C1 segment of cervical spinal cord (tissue), 14 donors: Measurements from ENCODE around the gene DTWD2.
A peak's percentile ranks its signal among the peaks of the same experiment; 100 is the strongest.
"Not testable (repeated sequence)": the region's sequence is repeated elsewhere in the genome, so short reads cannot be mapped to it uniquely, and the experiment has no call there.

Experiments used
- DNase-seq, 14 donors: peaks; one replicate each; lab custom pipeline; 2025; lab: John Stamatoyannopoulos, UW

The DTWD2 gene

DNA sequence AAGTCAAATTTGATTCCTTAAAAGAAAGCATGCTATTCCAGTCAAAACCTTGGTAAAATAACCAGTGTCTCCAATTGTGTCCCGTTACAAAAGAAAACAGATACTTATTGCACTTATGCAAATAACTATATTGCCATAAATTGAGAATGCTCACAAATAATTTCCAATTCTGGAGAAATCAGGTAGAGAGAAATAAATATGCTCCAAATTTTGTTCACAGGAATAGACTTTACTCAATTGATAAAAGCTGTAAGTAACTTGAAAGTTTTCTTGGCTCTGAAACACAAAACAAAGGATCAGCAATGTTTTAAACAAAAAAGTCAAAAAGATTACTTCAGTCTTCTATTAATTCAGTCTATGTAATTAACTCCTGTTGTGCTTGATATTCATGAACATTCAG, 7.8 kb upstream of the DTWD2 start:
- no peak for DNase-seq

DNA sequence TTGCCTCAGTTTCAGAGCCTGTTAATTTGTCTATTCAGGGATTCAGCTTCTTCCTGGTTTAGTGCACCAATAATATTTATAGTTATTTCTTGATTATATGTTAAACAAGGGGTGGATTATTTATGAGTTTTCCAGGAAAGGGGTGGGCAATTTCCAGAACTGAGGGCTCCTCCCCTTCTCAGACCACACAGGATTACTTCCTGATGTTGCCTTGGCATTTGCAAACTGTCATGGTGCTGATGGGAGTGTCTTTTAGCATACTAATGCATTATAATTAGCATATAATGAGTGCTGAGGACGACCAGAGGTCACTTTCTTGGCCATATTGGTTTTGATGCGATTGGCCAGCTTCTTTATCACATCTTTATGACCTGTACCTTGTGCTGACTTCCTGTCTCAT, 6.2 kb upstream of the DTWD2 start:
- no peak for DNase-seq

DNA sequence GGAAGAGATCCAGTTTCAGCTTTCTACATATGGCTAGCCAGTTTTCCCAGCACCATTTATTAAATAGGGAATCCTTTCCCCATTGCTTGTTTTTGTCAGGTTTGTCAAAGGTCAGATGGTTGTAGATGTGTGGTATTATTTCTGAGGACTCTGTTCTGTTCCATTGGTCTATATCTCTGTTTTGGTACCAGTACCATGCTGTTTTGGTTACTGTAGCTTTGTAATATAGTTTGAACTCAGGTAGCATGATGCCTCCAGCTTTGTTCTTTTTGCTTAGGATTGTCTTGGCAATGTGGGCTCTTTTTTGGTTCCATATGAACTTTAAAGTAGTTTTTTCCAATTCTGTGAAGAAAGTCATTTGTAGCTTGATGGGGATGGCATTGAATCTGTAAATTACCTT, 4.8 kb upstream of the DTWD2 start:
- not testable (repeated sequence) for DNase-seq

DNA sequence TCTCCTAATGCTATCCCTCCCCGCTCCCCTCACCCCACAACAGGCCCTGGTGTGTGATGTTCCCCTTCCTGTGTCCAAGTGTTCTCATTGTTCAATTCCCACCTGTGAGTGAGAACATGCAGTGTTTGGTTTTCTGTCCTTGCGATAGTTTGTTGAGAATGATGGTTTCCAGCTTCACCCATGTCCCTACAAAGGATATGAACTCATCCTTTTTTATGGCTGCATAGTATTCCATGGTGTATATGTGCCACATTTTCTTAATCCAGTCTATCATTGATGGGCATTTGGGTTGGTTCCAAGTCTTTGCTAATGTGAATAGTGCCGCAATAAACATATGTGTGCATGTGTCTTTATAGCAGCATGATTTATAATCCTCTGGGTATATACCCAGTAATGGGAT, 3.7 kb upstream of the DTWD2 start:
- DNase-seq: not testable (repeated sequence)

DNA sequence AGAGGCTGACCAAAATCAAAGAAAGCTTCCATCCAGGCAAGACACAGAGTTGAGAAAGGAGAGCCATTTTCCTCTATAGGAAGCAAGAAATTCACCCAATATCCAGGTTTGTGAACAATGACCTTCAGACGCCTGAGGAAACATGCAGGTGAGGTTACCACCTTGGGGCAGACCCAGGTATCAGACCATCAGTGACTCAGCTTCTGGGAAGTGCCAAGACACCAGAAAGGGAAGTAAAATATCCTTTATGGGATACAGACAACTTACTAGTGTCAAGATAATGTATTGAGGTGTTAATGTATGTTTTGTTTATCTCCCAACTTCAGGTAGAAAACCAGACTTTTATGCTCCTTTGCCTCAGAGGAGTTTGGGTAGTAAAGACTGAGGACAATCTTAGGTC, 2.2 kb upstream of the DTWD2 start:
- DNase-seq: no peak

DNA sequence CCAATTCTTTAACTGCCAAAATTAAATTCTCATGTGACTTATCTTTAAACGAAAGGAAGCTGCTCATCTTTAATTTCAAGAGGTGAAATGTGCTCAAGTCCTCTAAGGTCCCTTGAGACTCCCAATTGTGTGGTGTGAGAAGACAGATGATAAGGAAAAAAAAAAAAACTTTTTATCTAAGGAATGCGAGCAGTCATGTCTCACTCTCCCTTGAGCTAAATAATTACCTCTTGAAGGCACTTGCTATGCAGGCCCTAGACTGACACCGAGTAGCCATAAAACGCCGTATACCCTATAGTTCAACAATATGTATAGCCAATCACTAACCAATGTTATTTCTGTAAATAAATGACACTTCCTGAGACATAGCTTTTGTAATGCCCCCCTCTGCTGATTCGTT, 1.5 kb upstream of the DTWD2 start:
- DNase-seq: no peak

DNA sequence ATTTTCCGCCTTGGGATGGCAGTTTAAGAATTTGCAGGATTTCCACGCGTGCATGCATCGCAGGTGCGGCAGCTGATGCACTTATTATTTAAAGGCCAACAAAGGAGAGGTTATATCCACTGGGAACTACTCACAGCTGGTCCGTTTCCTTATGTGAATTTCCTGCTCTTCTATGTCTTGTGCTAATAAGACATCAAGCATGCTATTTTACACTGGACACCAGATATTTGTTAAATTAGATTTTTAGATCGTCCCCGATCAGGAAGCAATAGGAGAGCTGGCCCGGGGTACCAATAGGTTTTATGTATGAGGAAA, 476 bp upstream of the DTWD2 start:
- peak in 1 of 14 donors; percentile 20 for DNase-seq

DNA sequence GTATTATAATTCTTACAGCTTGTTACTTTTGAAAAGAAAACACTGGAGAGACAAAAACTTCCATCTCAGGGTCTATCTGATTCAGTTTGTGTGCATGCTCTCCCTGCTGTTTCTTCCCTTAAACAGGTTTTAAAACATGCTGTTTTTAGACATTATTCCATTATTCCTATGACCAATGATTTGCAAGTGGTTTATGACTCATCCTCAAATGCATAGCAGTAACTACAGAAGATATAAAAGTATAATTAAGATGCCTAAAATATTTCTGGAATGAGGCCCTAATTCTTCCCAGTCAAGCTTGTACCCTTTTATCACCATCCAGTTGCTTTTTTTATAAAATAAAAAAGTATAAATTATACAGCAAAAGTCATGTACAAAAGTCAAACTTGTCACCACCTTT, 3.7 kb downstream of the DTWD2 start:
- DNase-seq: no peak

DNA sequence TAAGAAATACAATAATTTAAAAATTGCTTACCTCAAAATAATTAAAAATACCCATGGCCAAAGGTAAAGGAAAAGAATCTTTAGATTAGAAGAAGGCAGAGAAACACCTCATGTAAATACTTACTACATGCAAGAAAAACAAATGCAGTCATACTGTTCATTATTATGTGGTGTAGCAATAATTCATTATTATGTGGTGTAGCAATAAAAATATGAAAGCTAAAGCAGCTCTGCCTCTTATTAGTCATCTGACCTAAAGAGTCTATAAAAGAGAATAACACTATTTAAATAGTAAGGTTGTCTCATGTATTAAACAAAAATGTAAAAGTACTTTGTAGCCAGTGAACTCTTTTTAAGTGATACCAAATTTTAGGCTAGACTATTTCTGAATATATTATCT, 6.6 kb downstream of the DTWD2 start:
- DNase-seq: no peak

DNA sequence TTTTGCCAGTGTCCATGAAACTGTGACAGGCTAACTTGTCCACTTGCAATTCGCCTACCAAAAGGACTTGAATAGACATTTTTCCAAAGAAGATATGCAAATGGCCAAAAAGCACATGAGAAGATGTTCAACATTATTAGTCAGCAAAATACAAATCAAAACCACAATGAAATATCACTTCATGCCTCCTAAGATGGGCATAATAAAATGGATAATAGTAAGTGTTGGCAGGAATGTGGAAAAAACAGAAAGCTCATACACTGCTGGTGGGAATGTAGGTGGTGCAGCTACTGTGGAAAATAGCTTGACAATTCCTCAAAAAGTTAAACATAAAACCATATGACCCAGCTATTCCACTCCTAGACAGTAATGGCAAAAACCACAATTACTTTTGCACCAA, 7.9 kb downstream of the DTWD2 start:
- DNase-seq: no peak

DNA sequence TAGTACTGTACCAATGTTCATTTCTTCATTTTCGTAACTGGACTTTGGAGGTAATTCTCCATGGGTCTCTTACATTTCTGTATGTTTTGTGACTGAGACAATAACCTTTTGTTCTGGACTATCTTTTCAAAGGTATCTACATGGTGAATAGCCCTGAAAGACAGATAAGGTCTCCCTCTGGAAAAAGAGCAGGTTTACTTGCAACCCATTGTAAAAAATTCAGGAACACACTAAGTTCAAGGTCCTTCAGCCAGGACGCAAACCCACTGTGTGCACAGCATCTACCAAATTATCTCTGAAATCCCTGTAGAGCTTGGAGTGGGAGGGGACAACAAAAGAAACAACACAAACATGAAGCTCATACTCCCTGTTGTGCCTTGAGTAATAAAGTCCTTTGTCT, 8.3 kb downstream of the DTWD2 start:
- no peak for DNase-seq

DNA sequence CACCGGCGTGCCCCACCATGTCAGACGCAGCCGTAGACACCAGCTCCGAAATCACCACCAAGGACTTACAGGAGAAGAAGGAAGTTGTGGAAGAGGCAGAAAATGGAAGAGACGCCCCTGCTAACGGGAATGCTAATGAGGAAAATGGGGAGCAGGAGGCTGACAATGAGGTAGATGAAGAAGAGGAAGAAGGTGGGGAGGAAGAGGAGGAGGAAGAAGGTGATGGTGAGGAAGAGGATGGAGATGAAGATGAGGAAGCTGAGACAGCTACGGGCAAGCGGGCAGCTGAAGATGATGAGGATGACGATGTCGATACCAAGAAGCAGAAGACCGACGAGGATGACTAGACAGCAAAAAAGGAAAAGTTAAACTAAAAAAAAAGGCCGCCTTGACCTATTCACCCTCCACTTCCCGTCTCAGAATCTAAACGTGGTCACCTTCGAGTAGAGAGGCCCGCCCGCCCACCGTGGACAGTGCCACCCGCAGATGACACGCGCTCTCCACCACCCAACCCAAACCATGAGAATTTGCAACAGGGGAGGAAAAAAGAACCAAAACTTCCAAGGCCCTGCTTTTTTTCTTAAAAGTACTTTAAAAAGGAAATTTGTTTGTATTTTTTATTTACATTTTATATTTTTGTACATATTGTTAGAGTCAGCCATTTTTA, 14.4 kb downstream of the DTWD2 start:
- not testable (repeated sequence) for DNase-seq

DNA sequence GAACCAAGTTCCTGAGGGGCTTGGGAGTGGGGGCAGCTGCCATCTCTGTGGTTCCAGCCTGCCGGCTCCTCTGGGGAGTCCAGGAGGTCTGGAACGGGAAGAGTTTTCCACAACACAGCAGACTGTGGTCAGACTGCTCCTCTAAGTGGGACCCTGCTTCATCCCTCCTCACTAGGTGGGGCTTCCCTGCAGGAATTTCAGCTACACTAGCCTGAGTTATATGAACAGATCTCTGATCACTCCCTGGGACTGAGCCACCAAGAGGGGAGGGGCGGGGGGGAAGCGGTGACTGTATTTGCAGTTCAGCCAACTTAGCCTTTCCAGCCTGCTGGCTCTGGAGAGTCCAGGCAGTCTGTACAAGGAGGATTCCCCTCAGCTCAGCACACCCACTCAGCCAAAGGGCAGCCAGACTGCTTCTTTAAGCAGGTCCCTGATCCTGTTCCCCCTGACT, 19.4 kb downstream of the DTWD2 start:
- DNase-seq: peak in 1 of 14 donors; percentile 1

DNA sequence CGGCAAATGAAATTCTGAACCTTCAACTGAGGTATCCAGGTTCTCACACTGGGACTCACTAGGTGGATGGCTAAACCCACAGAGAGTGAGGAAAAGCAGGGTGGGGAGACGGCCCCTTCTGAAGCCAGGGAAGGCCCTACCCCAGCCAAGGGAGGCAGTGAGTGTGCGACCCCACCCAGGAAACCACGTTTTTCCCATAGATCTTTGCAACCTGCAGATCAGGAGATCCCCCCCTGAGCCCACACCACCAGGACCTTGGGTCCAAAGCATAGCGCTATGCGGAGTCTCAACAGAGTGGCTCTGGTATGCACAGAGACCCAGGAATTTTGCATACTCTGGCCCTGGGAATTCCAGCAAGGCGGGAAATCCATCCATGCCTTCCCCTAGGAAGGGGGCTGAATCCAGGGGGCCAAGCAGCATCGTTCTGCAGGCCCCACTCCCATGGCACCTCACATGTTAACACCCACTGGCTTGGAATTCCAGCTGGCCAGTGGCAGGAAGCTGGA, 19.9 kb downstream of the DTWD2 start:
- no peak for DNase-seq

DNA sequence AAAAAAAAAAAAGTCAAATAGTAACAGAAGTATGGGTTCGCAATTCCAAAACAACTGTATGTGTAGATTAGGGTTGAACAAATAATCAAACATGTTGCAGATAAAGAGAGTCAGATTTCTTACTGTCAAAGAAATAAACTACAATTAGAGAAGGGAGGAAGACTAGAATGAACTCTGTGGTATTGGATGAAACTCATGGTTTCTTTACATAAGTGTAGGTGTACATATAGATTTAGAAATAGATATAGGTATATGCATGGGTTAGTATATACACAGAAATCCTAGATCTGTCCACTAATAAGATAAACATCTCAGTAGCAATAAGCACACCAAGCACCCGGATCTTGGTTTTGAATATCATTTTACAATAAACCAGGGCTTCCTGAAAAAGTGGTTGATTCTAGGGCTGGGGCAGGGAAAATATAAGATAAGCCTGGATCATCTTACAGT, 21.3 kb downstream of the DTWD2 start:
- no peak for DNase-seq

DNA sequence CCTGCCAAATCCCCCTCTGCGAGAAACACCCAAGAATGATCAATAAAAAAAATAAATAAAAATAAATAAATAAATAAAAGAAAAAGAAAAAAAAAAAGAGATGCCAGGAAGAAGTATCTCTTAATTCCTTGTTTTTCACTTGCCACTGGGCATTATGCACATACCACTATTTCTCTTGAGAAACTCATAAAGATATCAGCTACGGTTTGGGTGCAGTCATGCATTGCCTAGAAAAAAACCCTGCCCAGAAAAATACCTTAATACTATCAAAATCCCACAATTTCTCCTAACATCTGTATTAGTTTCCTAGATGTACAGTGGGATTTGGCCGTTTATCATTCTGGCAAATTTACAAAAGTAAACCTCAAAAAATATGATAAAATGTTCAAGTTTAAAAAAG, 22.5 kb downstream of the DTWD2 start:
- no peak for DNase-seq

DNA sequence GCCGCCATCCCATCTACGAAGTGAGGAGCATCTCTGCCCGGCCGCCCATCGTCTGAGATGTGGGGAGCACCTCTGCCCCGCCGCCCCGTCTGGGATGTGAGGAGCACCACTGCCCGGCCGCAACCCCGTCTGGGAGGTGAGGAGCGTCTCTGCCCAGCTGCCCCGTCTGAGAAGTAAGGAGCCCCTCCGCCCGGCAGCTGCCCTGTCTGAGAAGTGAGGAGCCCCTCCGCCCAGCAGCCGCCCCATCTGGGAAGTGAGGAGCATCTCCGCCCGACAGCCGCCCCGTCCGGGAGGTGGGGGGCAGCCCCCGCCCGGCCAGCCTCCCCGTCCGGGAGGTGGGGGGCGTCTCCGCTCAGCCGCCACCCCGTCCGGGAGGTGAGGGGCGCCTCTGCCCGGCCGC, 23.4 kb downstream of the DTWD2 start:
- not testable (repeated sequence) for DNase-seq

DNA sequence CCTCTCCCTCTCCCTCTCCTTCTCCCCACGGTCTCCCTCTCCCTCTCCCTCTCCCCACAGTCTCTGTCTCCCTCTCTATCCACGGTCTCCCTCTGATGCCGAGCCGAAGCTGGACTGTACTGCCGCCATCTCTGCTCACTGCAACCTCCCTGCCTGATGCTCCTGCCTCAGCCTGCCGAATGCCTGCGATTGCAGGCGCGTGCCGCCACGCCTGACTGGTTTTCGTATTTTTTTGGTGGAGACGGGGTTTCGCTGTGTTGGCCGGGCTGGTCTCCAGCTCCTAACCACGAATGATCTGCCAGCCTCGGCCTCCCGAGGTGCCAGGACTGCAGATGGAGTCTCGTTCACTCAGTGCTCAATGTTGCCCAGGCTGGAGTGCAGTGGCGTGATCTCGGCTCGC, 24.0 kb downstream of the DTWD2 start:
- DNase-seq: not testable (repeated sequence)

DNA sequence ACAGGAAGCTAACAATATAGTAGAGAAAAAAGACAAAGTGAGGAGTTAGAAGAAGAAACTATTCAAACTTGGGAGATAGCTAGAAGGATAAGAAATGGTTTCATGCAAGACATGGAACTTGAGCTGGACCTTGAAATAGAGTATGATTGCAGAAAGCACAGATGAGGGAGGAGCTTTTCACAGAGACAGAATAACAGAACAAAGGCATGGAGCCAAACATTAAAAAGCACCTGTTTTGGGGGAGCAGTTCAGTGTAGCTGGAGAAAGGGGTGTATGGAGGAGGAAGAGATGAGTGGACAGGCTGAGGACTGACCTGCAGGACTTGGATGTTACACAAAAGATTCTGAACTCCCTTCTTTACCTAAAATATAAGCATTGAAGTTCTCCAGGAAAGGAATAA, 25.2 kb downstream of the DTWD2 start:
- no peak for DNase-seq

DNA sequence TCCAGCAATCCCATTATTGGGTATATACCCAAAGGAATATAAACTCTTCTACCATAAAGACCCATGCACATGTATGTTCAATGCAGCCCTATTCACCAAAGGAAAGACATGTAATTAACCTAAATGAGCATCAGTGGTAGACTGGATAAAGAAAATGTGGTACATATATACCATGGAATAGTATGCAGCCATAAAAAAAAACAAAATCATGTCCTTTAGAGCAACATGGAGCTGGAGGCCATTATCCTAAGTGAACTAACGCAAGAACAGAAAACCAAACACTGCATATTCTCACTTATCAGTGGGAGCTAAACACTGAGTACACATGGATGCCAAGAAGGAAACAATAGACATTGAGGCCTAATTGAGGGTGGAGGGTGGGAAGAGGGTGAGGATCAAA, 27.8 kb downstream of the DTWD2 start:
- no peak for DNase-seq

DNA sequence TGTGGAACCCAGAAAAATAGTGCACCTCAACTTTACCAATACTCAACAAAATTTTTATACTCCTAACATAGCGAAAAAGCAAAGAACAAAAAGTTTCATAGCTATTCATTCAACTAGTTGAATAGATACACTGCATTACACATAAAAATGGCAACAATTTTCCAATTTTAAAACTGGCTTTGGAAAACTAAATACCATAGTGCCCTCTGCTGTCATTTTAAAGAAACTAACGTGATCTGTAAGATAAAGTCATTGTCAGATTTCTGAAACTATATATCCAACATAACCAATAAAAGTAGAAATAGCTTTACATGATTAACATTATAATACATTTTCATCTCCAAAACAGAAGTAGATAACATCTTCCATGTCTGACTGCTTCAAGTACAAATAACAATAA, 31.6 kb downstream of the DTWD2 start:
- DNase-seq: no peak

DNA sequence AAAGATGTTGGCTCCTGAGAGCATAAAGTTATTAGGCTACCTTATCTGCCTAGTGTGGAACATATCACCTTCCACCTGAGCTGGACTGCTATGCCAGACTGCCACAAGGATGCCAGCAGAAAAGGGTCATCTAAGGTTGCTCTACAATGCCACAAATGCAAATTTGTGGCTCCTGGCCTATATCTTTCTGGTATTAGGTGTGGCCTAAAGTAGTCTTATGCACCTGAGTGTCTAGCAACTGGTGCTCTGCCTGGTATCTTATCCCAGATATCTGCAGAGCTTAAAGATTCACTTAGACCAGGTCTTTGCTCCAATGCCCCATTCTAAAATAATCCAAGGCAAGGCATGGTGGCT, 34.7 kb downstream of the DTWD2 start:
- DNase-seq: no peak

DNA sequence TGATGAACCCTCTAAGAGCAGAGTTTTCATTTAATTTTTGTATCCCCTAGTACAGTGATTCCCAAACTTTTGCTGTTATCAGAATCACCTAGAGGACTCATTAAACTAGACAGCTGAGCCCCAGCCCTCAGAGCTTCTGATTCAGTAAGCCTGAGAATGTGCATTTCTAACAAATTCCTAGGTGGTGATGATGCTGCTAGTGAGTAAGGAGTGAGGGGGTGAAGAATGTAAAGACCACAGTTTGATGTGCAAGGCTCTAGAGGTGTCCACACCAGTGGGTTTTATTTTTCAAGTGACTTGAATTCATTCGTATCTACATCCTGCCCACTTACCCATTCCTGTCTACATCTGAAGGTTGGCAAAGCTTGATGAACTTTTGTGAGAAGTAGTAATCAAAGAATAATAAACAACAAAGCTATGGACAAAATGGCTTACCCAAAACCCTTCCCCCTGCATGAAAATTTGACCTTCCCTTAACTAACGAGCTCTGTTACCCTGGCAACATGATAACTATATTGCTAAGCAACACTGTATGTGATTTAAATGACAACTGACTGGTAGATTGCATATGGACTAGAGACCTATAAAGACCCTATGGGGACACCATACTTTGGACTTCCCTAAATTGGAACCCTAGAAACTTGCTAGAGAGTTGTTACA, 35.2 kb downstream of the DTWD2 start:
- no peak for DNase-seq

DNA sequence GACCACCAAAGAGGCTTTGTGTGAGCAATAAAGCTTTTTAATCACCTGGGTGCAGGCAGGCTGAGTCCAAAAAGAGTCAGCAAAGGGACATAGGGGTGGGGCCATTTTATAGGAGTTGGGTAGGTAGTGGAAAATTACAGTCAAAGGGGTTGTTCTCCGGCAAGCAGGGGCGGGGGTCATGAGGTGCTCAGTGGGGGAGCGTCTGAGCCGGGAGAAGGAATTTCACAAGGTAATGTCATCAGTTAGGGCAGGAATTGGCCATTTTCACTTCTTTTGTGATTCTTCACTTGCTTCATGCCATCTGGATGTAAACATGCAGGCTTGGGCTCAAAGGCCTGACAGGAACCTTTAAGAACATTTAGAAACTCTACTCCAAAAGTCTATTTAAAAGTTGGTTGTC, 36.0 kb downstream of the DTWD2 start:
- not testable (repeated sequence) for DNase-seq
